Measurements from ENCODE around the gene AFF3. TPM values are rescaled to one million over a fixed set of nuclear protein-coding genes. Genes with fewer than 3 reads are reported as not detected.
A peak's percentile ranks its signal among the peaks of the same experiment; 100 is the strongest.

AFF3 gene
- total RNA-seq, 1 experiment from 2014 or later, result 0.61 TPM

DNA sequence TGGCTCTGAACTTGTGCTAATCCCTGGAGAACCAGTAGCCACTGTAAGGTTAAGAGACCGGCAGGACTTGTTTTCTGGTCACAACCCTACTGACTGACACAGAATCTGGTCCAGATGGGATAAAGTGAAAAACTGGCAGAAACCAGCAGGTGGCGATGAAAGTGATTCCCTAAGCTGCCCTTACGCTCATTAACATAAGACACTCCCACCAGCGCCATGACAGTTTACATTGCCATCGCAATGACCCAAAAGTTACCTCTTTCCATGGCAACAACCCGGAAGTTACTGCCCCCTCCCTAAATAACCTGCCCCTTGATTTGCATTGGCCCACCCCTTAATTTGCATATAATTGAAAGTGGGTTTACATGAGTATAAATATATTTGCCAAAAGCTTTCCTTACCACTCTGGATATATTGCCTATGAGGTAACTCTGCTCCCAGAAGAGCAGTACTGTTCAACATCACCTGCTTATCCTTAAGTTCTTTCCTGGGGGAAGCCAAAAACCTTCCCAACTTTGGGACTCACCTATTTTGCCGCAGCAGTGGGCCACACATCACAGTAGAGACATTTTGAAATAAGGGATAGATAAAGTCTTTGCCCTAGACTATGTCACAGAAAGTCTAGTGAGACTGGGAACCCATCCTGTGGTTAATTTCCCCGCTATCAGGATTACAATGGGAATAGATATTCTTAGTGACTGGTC lies 35.8 kb upstream of the AFF3 start:
- Histone ChIP-seq H3K27me3 (ENCODE audit: insufficient read depth, low read length) (no peaks in the 10 kb centered on the region), H3K4me3 (replicated peaks in 1 of 2; ENCODE audit: low read depth in 1 of 2, low read length in 2 of 2) (no peak overlapping the region), H3K4me2 (ENCODE audit: low read length) (peak overlapping the region; percentile 4; the same call in 1 of the 2 replicates), H4K20me1 (ENCODE audit: insufficient read depth) (no peaks in the 10 kb centered on the region), H2AFZ (ENCODE audit: low read depth, low read length, poor library complexity, severe bottlenecking) (peak overlapping the region; percentile 28), H3K9ac (ENCODE audit: low read length) (no peak overlapping the region), H3K36me3 (ENCODE audit: control insufficient read depth in 1 of 2, insufficient read depth in 2 of 2, low read length in 2 of 2) (no peaks in the 10 kb centered on the region), H3K27ac (ENCODE audit: low read depth, low read length) (no peak overlapping the region), H3K4me1 (ENCODE audit: control insufficient read depth in 1 of 2, insufficient read depth in 2 of 2, low read length in 2 of 2) (no peaks in the 10 kb centered on the region), H3K9me3 (ENCODE audit: control insufficient read depth in 1 of 2, insufficient read depth in 1 of 2, low read depth in 1 of 2, low read length in 2 of 2) (no peaks in the 10 kb centered on the region), H3K79me2 (ENCODE audit: insufficient read depth, low read length) (no peaks in the 10 kb centered on the region), H3K9me2 (ENCODE audit: insufficient read depth) (no peaks in the 10 kb centered on the region)
- intact Hi-C loops (cut with micrococcal nuclease), result loop anchor here (5.0 kb wide), 1 partner anchor 64 kb away; no protein-coding TSS in a partner anchor
- DNase-seq (ENCODE audit: low read depth, low spot score), result peak; percentile 88
- peak; percentile 97 for ATAC-seq
- RAD21 ChIA-PET (ENCODE audit: low non-redundant PET in 1 of 2, low total read pairs in 2 of 2, uncharacterized antibody in 2 of 2, unreplicated experiment in 2 of 2), result no interaction called here
- CTCF ChIA-PET, result interaction anchor here (0.9 kb wide), 1 partner anchor 174 kb away, joined by 3 read pairs; no protein-coding TSS in a partner anchor
- POLR2A ChIA-PET, result no interaction called here
- BruUV-seq (replicated peaks), result no TSS peak
- TF ChIP-seq JUND (IDR thresholded peaks at IDR 0.05), result no peak
- no peak for TF ChIP-seq POLR2AphosphoS5 (IDR thresholded peaks at IDR 0.05; ENCODE audit: low read depth, low read length)
- peak; percentile 24; the same call in 1 of the 2 replicates for TF ChIP-seq RAD21 (IDR thresholded peaks at IDR 0.05; ENCODE audit: low read depth)
- no peak for TF ChIP-seq EZH2phosphoT487 (IDR thresholded peaks at IDR 0.05; ENCODE audit: borderline replicate concordance)
- TF ChIP-seq, protein P1, sequence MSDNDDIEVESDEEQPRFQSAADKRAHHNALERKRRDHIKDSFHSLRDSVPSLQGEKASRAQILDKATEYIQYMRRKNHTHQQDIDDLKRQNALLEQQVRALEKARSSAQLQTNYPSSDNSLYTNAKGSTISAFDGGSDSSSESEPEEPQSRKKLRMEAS (IDR thresholded peaks at IDR 0.05), result no peak
- TF ChIP-seq, protein P2, sequence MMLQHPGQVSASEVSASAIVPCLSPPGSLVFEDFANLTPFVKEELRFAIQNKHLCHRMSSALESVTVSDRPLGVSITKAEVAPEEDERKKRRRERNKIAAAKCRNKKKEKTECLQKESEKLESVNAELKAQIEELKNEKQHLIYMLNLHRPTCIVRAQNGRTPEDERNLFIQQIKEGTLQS (IDR thresholded peaks at IDR 0.05), result no peak
- no peak for TF ChIP-seq SRF (IDR thresholded peaks at IDR 0.05; ENCODE audit: low read depth)
- TF ChIP-seq YY1 (IDR thresholded peaks at IDR 0.05; ENCODE audit: extremely low read depth, insufficient replicate concordance, low read depth, low read length), result peak; percentile 79
- no peak for TF ChIP-seq CEBPB (IDR thresholded peaks at IDR 0.05; ENCODE audit: low read depth)
- TF ChIP-seq ZNF274 (IDR thresholded peaks at IDR 0.05; ENCODE audit: low read depth, low read length), result no peak
- no peak for TF ChIP-seq CBX3 (IDR thresholded peaks at IDR 0.05; ENCODE audit: low read depth)
- TF ChIP-seq, protein P3, sequence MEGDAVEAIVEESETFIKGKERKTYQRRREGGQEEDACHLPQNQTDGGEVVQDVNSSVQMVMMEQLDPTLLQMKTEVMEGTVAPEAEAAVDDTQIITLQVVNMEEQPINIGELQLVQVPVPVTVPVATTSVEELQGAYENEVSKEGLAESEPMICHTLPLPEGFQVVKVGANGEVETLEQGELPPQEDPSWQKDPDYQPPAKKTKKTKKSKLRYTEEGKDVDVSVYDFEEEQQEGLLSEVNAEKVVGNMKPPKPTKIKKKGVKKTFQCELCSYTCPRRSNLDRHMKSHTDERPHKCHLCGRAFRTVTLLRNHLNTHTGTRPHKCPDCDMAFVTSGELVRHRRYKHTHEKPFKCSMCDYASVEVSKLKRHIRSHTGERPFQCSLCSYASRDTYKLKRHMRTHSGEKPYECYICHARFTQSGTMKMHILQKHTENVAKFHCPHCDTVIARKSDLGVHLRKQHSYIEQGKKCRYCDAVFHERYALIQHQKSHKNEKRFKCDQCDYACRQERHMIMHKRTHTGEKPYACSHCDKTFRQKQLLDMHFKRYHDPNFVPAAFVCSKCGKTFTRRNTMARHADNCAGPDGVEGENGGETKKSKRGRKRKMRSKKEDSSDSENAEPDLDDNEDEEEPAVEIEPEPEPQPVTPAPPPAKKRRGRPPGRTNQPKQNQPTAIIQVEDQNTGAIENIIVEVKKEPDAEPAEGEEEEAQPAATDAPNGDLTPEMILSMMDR (IDR thresholded peaks at IDR 0.05 in 2 of 3, conservative IDR thresholded peaks at IDR 0.05 in 1 of 3; ENCODE audit: borderline replicate concordance in 1 of 3, insufficient read depth in 1 of 3, low read depth in 2 of 3, low read length in 2 of 3), result peak; percentile 25 to 73 (median 69); a peak in 4 of 6 replicates
- no peak for TF ChIP-seq SIN3A (IDR thresholded peaks at IDR 0.05; ENCODE audit: low read depth)
- no peak for TF ChIP-seq SP1 (IDR thresholded peaks at IDR 0.05; ENCODE audit: low read depth)
- no peak for TF ChIP-seq REST (IDR thresholded peaks at IDR 0.05; ENCODE audit: low read depth)
- no peak for TF ChIP-seq EGR1 (IDR thresholded peaks at IDR 0.05; ENCODE audit: low read depth)
- no peak for TF ChIP-seq ZFX (IDR thresholded peaks at IDR 0.05)
- no peak for TF ChIP-seq TCF7L2 (IDR thresholded peaks at IDR 0.05; ENCODE audit: borderline replicate concordance, extremely low read depth, insufficient read depth, insufficient read length)
- peak; percentile 35 for TF ChIP-seq POLR2A (IDR thresholded peaks at IDR 0.05; ENCODE audit: borderline replicate concordance, extremely low read depth, insufficient read depth, insufficient read length)
- no peak for TF ChIP-seq ELF1 (IDR thresholded peaks at IDR 0.05; ENCODE audit: borderline replicate concordance, low read depth)
- TF ChIP-seq EZH2 (IDR thresholded peaks at IDR 0.05), result no peak
- TF ChIP-seq FOSL1 (IDR thresholded peaks at IDR 0.05; ENCODE audit: low read depth), result no peak

All from HCT116 (cell line).